Endothelial cell of umbilical vein (primary cell): ENCODE measurements around the gene HRH2. TPM values are rescaled to one million over a fixed set of nuclear protein-coding genes. Genes with fewer than 3 reads are reported as not detected.

Experiments
- BruUV-seq: library from RNA; stranded (reverse); fragments of 400-500 nt; replicated peaks from 2 replicates; lab custom pipeline; 2021; lab: Mats Ljungman, UMichigan
- CTCF ChIA-PET: fragments of 300-600, 350-600 bp; sonication (Branson Sonifier 250); formaldehyde crosslinking; loops from one replicate; lab custom pipeline; 2021; ENCODE audit warnings: antibody characterized with exemption, inconsistent platforms; lab: Charles Lee
- POLR2A ChIA-PET: fragments of 300-600, 350-600 bp; sonication (Branson Sonifier 250); formaldehyde crosslinking; loops from one replicate; lab custom pipeline; 2021; ENCODE audit warnings: antibody characterized with exemption, inconsistent platforms; lab: Charles Lee
- DNase-seq: peaks from one replicate; pipeline ENCODE4 v3.0.0-alpha.2; 2011; ENCODE audit warnings: low read depth, low spot score
- FAIRE-seq: peaks from 2 replicates; lab custom pipeline; 2011; peaks lifted over from hg19 to GRCh38; lab: Jason Lieb, UNC
- H2AFZ ChIP-seq: 2 replicates; pipeline ENCODE4 v1.6.0; 2012; ENCODE audit warnings: low read depth, low read length, control low read depth, inconsistent platforms
- H3K27ac ChIP-seq: 2 replicates; pipeline ENCODE4 v1.5.1; 2011; ENCODE audit warnings: low read depth, mild to moderate bottlenecking, control low read depth, low read length, moderate library complexity; ENCODE audit not compliant: insufficient read depth
- H3K27me3 ChIP-seq, 2 experiments: 2 replicates each; pipeline versions ENCODE4 v1.6.0 to v1.6.1; 2011; ENCODE audit warnings: low read length in 2 of 2, mixed read lengths in 1 of 2; ENCODE audit not compliant: control insufficient read depth in 2 of 2, insufficient read depth in 2 of 2
- H3K36me3 ChIP-seq, 2 experiments: 2 replicates in 1 of 2; 3 replicates in 1 of 2; pipeline ENCODE4 v1.5.1; 2011; ENCODE audit warnings: low read length in 2 of 2, mild to moderate bottlenecking in 1 of 2, moderate library complexity in 1 of 2; ENCODE audit not compliant: control insufficient read depth in 2 of 2, insufficient read depth in 2 of 2; ENCODE audit errors: extremely low read depth in 1 of 2
- H3K4me1 ChIP-seq: 3 replicates; pipeline ENCODE4 v1.5.1; 2011; ENCODE audit warnings: mild to moderate bottlenecking, low read length; ENCODE audit not compliant: control insufficient read depth, insufficient read depth; ENCODE audit errors: extremely low read depth
- H3K4me2 ChIP-seq: 2 replicates; pipeline ENCODE4 v1.6.1; 2011; ENCODE audit warnings: low read length, control low read depth, mixed read lengths; ENCODE audit not compliant: insufficient read depth
- H3K4me3 ChIP-seq, 3 experiments: fragments of 200-600 bp in 1 of 3; sonication (generic), shearing (Covaris generic) in 1 of 3; replicated peaks in 1 of 3; 2 replicates each; pipeline ENCODE4 v1.5.1; 2011 to 2016; ENCODE audit warnings: control low read depth in 3 of 3, low read length in 3 of 3, mild to moderate bottlenecking in 2 of 3, inconsistent platforms in 1 of 3, low read depth in 1 of 3, moderate library complexity in 1 of 3; ENCODE audit not compliant: insufficient read depth in 1 of 3
- H3K79me2 ChIP-seq: 2 replicates; pipeline ENCODE4 v1.6.0; 2012; ENCODE audit warnings: low read length, inconsistent platforms; ENCODE audit not compliant: control insufficient read depth, insufficient read depth
- H3K9ac ChIP-seq: replicated peaks from 2 replicates; pipeline ENCODE3; 2011; ENCODE audit warnings: low read length, control low read depth; ENCODE audit not compliant: insufficient read depth; ENCODE audit errors: extremely low read depth
- H3K9me1 ChIP-seq: replicated peaks from 3 replicates; pipeline ENCODE4 v1.6.0; 2011; ENCODE audit warnings: mild to moderate bottlenecking, low read length; ENCODE audit not compliant: control insufficient read depth, insufficient read depth; ENCODE audit errors: extremely low read depth
- H3K9me3 ChIP-seq: replicated peaks from 2 replicates; pipeline ENCODE4 v1.5.1; 2012; ENCODE audit warnings: low read length, inconsistent platforms; ENCODE audit not compliant: control insufficient read depth, insufficient read depth
- H4K20me1 ChIP-seq: replicated peaks from 2 replicates; pipeline ENCODE3; 2011; ENCODE audit warnings: mild to moderate bottlenecking, low read length; ENCODE audit not compliant: control insufficient read depth, insufficient read depth; ENCODE audit errors: extremely low read depth
- EZH2 ChIP-seq: IDR thresholded peaks from 2 replicates; pipeline ENCODE4 v1.6.1; 2012; ENCODE audit warnings: borderline replicate concordance, low read depth, mild to moderate bottlenecking, moderate library complexity, low read length, inconsistent platforms; ENCODE audit not compliant: severe bottlenecking
- FOS ChIP-seq: IDR thresholded peaks from 2 replicates; pipeline ENCODE4 v1.6.1; 2011; ENCODE audit warnings: mild to moderate bottlenecking, low read length, moderate library complexity, borderline replicate concordance; ENCODE audit not compliant: insufficient read depth
- GATA2 ChIP-seq: IDR thresholded peaks from 2 replicates; pipeline ENCODE4 v1.7.0; 2011; ENCODE audit warnings: low read depth, mild to moderate bottlenecking, moderate library complexity, mixed read lengths, low read length; ENCODE audit not compliant: insufficient read length, insufficient read depth
- JUN ChIP-seq: IDR thresholded peaks from 2 replicates; pipeline ENCODE4 v1.6.1; 2011; ENCODE audit warnings: borderline replicate concordance, low read depth; ENCODE audit not compliant: insufficient read length, insufficient read depth
- MAX ChIP-seq: IDR thresholded peaks from 2 replicates; pipeline ENCODE4 v1.6.1; 2011; ENCODE audit not compliant: insufficient read depth, insufficient read length
- MYC ChIP-seq: IDR thresholded peaks from one replicate; pipeline ENCODE4 v1.6.1; 2011; ENCODE audit warnings: mild to moderate bottlenecking, low read depth, low read length
- POLR2A ChIP-seq: IDR thresholded peaks from 2 replicates; pipeline ENCODE4 v1.6.1; 2012; ENCODE audit warnings: low read depth, mild to moderate bottlenecking, control low read depth, low read length
- POLR2AphosphoS5 ChIP-seq: IDR thresholded peaks from 2 replicates; pipeline ENCODE4 v1.6.1; 2012; ENCODE audit warnings: low read depth, mild to moderate bottlenecking, control low read depth, low read length, moderate library complexity; ENCODE audit not compliant: insufficient read depth
- dilution Hi-C: fragments of 300-500 bp; cut with MboI; formaldehyde crosslinking; loops from one replicate; pipeline ENCODE4 v1.15.0; 2019; ENCODE audit warnings: low sequenced_read_pairs; ENCODE audit not compliant: extremely low pct_ligation_motif_present
- intact Hi-C: fragments of 100-400 bp; cut with micrococcal nuclease; formaldehyde crosslinking; loops from one replicate; pipeline ENCODE4 v1.10.0; 2022
- polyA plus RNA-seq, 4 experiments: library from polyadenylated mRNA; depleted of rRNA in 3 of 4; stranded (reverse) in 3 of 4; unstranded in 1 of 4; fragments of >200 nt; gene quantifications; 2 replicates each; pipeline versions ENCODE4 v1.2.1 to v1.2.3, GENCODE V29; 2011 to 2012; ENCODE audit warnings: missing spikeins in 1 of 4
- total RNA-seq: library from RNA; stranded (reverse); gene quantifications from 2 replicates; pipeline ENCODE4 v1.2.3, GENCODE V29; 2021
- TF ChIP-seq, protein P1 (sequence below), 2 donors: IDR thresholded peaks; 1 replicate in 1 of 2; 2 replicates in 1 of 2; pipeline ENCODE4 v1.5.1; 2011; ENCODE audit warnings: low read length in 2 of 2, mild to moderate bottlenecking in 2 of 2, moderate library complexity in 2 of 2, control low read depth in 1 of 2, inconsistent platforms in 1 of 2, low read depth in 1 of 2; ENCODE audit not compliant: insufficient read depth in 1 of 2; ENCODE audit errors: extremely low read depth in 1 of 2

HRH2 gene
- total and polyA plus RNA-seq, 2 donors (not counting 3 experiments of a cell fraction or from before 2014, with no cell fraction given), result not detected

GRCh38 chr5:175628668-175629067 is 29.2 kb upstream of the HRH2 start:
- H3K4me3 ChIP-seq, result no peak overlapping the region
- H3K36me3 ChIP-seq, result no peaks in the 10 kb centered on the region
- no peaks in the 10 kb centered on the region for H4K20me1 ChIP-seq
- no peaks in the 10 kb centered on the region for H3K27me3 ChIP-seq
- H2AFZ ChIP-seq, result no peak overlapping the region
- no peaks in the 10 kb centered on the region for H3K4me1 ChIP-seq
- dilution Hi-C loops, result no loop called here
- TF ChIP-seq POLR2A (no peak), MYC (no peak), JUN (no peak), MAX (no peak), GATA2 (no peak), POLR2AphosphoS5 (no peak), FOS (no peak), EZH2 (no peak)
- TF ChIP-seq, protein P1, sequence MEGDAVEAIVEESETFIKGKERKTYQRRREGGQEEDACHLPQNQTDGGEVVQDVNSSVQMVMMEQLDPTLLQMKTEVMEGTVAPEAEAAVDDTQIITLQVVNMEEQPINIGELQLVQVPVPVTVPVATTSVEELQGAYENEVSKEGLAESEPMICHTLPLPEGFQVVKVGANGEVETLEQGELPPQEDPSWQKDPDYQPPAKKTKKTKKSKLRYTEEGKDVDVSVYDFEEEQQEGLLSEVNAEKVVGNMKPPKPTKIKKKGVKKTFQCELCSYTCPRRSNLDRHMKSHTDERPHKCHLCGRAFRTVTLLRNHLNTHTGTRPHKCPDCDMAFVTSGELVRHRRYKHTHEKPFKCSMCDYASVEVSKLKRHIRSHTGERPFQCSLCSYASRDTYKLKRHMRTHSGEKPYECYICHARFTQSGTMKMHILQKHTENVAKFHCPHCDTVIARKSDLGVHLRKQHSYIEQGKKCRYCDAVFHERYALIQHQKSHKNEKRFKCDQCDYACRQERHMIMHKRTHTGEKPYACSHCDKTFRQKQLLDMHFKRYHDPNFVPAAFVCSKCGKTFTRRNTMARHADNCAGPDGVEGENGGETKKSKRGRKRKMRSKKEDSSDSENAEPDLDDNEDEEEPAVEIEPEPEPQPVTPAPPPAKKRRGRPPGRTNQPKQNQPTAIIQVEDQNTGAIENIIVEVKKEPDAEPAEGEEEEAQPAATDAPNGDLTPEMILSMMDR (IDR thresholded peaks at IDR 0.05; ENCODE audit: extremely low read depth in 1 of 2, insufficient read depth in 1 of 2, low read depth in 1 of 2, low read length in 2 of 2), result no peak
- H3K9me3 ChIP-seq, result no peaks in the 10 kb centered on the region
- intact Hi-C loops, result no loop called here
- CTCF ChIA-PET, result no interaction called here
- DNase-seq (no peak), FAIRE-seq (no peak)
- no peaks in the 10 kb centered on the region for H3K9me1 ChIP-seq
- no peaks in the 10 kb centered on the region for H3K79me2 ChIP-seq
- no peak overlapping the region for H3K27ac ChIP-seq
- POLR2A ChIA-PET, result no interaction called here
- H3K9ac ChIP-seq, result no peak overlapping the region
- H3K4me2 ChIP-seq, result no peak overlapping the region
- no TSS peak for BruUV-seq
